Stimulated activated CD4-positive, alpha-beta T cell treated with anti-CD3 and anti-CD28 coated beads, Interleukin-12 subunit alpha, Interleukin-12 subunit beta, amount 100 ng/mL, for 4 hours (primary cell): ENCODE results near the gene LRRC26.
A peak's percentile ranks its signal among the peaks of the same experiment; 100 is the strongest.
"Not testable (repeated sequence)": the region's sequence is repeated elsewhere in the genome, so short reads cannot be mapped to it uniquely, and the experiment has no call there.

Source experiments
- DNase-seq: peaks from one replicate; pipeline ENCODE4 v3.0.0-alpha.2; 2020

LRRC26 gene

DNA sequence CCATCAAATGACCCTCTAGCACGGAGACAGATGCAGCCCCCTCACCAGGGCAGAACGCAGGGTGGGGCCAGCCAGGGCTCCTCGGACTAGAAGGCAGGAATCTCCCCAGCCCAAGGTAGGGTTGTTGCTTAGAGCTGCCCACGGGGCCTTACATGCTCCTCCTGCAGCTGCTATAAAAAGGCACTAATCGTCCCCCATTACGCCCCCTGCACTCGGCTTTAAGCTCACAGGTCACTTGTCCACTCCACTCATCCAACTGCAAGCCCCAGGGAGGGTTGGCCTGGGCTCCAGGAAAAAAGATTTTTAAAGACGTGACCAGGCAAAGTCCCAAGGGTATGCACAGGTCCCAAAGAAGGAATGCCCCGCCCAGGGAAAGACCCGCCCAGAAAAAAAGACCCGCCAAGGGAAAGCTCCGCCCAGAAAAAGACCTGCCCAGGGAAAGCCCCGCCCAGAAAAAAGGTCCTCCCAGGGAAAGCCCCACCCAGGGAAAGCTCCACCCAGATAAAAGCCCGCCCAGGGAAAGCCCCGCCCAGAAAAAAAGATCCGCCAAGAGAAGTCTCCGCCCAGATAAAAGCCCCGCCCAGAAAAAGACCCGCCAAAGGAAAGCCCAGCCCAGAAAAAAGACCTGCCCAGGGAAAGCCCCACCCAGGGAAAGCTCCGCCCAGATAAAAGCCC lies 19.8 kb downstream of the LRRC26 start:
- no peak for DNase-seq

DNA sequence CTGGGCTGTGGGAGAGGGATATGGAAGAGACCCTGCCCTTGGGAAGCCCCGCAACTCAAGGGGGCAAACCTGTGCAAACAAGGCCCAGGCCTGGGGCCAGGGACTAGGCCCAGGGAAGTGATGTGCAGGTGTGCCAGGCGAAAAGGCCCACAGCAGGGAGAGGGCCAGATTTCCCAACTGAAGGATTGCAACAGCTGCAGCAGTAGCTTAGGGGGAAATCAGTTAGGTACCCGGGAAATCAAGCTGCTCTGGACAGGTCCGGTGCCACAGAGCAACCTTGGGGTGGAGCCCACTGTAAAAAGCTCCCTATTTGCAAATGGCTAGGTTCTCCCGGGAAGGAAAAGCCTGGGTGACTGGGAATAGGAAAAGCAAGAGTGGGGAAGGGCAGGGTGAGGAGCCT lies 20.5 kb downstream of the LRRC26 start:
- DNase-seq, result no peak

DNA sequence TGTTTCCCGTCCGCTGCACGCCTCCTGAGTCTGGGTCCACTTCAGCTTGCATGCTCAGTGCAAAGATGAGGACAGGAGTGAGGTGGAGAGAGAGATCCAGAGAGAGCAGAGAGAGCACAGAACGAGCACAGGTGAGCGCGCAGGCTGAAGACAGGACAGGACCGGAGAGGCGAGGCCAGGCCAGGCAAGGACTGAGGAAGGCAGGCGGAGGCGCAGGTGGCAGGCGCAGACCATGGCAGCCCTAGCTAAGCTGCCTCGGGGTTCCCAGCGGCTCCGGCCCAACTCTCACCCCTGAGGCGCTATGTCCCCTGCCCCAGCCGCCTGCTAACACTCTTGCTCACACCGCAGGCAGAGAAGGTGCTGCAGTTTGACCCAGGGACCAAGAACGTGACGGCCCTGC lies 21.2 kb downstream of the LRRC26 start:
- DNase-seq, result no peak

GRCh38 chr9:137148242-137148641 lies 21.6 kb downstream of the LRRC26 start:
- no peak for DNase-seq

GRCh38 chr9:137147793-137148160 lies 22.1 kb downstream of the LRRC26 start:
- DNase-seq, result no peak

GRCh38 chr9:137147091-137147792 lies 22.6 kb downstream of the LRRC26 start:
- no peak for DNase-seq

- DNase-seq, result no peak
Observed at GRCh38 chr9:137146527-137146918, 23.3 kb downstream of the LRRC26 start.

DNA sequence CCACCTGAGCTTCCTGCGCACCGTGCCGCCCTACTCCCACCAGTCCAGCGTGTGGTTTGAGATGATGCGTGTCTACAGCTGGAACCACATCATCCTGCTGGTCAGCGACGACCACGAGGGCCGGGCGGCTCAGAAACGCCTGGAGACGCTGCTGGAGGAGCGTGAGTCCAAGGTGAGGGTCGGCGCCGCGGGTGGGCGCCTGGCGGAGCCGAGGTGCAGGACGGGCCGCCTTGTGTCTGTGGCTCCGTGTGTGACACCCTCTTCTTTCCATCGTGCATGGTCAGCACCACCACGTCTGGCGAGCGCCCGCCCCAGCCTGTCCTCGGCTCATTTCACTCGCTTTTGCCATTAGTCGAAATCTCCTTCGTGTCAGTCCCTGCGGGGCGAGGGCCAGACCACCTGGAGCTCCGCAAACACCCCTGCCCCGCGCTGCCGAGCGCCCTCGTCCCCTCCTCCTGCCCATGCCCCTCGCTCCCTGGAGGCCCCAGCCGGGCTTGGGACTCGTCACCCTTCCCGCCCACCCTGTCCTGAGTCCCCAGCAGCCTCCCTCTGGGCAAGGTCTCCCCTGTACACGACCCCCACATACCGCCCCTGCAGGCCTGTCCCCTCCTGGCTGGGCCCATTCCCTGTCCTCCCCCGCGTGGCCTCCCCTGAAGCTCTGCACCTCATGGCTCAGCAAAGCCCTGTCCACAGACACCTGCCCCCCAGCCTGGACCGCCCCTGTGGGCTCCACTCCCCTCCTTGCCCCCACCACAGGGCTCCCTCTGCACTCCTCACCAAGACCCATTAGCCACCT lies 23.9 kb downstream of the LRRC26 start:
- DNase-seq, result no peak

- DNase-seq, result no peak
Observed at GRCh38 chr9:137143459-137143858, 26.4 kb downstream of the LRRC26 start.

GRCh38 chr9:137141976-137142936 lies 27.6 kb downstream of the LRRC26 start:
- DNase-seq, result no peak

- no peak for DNase-seq
Observed at GRCh38 chr9:137141050-137141810, 28.6 kb downstream of the LRRC26 start.

DNA sequence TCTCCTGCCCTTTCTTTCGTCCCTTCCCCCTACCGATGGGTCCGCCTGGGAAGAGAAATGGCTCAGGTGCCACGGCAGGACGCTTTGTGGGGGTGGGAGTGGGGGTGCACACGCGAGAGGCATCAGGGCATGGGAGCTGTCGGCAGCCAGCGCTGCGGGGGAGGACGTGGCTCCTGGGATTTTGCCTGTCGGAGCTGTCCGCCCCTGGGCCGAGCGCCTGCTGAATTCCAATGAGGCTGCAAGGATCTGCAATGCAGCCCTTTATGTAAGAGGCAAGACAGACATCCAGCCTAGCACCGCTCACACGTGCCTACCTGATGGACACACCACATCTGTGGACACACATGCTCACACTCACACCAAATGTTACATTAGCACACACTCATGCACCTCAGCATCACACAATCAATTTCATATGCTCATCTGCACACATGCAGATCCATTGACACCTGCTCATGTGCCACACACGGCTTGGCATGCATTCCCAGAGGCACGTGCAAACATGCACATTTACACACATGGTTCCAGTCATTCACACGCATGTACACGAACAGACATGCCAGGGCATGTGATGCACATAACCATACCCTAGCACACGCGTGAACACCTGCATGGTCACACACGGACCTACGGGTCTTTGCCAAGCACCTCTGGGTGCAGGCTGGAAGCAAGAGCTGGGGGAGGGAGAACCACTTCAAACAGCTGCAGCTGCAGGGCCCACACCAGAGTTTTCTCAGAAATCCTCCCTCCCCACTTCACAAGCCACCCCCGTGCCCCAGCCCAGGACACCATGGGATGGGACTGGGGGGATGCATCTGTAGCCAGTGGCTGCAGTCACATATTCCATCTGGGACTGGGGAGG lies 29.5 kb downstream of the LRRC26 start:
- DNase-seq, result no peak

GRCh38 chr9:137139468-137140150 lies 30.2 kb downstream of the LRRC26 start:
- no peak for DNase-seq

GRCh38 chr9:137138722-137139467 lies 31.0 kb downstream of the LRRC26 start, which contains the start of gene GRIN1:
Gene GRIN1 (plus strand): TSS chr9:137139154. CDS start chr9:137139487, 333 bp downstream.
- DNase-seq, result peak; percentile 41

DNA sequence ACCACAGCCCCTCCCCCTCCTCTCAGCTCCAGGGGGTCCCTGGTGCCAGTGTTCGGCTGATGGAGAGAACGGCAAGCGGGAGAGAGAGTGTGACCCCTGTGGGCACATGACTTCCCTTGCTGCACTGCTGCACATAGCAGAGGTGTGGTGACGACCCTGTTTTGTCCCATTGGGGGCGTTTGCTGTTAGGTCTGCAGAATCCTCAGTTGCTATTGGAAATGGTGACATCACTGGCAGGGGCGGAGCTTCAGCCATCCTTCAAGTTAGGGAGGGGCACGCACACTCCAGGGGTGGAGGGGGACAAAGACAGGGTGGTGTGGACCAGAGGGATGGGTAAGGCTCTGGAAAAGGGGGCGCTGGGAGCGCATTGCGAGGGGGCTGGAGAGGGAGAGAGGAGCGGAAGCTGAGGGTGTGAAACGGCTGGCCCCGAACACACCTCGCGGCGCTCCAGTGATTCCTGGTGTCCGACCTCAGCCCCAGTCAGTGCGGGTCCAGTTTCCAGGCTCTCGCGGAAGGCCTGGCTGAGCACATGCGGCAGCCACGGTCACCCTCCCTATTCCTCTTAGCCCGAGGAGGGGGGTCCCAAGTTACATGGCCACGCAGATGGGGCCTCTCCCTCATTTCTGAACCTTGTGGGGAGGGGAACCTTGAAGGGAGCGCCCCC lies 31.7 kb downstream of the LRRC26 start:
- DNase-seq, result no peak

DNA sequence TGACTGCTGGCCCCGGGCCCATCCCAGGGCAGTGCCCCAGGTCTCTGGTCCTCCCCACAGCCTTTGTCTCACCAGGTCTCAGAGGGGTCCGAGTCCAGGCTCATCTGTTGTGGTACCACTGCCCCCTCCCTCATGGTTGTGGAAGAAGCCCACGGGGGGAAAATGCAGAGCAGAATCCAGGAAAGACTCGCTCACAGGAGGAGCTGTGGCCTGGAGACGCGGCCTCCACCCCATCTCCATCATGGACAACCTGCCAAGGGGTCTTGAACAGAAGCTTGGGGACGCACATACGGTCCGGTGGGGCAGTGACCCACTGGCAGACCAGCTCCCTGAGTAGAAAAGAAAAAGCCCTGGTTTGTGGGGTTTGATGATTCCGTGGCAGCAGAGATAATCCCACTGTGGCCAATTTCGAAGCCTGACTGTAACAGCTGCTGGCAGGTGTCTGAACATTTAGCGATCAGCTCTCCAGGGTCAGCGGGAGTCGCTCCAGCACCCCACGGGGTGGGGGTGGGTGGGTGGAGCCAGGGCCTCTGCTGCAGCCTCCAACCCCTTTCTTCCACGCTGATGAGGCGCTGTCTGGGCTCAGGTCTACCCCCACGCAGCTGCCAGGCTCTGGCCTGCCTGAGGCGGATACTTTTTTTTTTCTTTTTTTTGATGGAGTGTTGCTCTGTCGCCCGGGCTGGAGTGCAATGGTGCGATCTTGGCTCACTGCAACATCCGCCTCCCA lies 32.8 kb downstream of the LRRC26 start:
- no peak for DNase-seq

GRCh38 chr9:137136261-137136880 lies 33.5 kb downstream of the LRRC26 start:
- no peak for DNase-seq

DNA sequence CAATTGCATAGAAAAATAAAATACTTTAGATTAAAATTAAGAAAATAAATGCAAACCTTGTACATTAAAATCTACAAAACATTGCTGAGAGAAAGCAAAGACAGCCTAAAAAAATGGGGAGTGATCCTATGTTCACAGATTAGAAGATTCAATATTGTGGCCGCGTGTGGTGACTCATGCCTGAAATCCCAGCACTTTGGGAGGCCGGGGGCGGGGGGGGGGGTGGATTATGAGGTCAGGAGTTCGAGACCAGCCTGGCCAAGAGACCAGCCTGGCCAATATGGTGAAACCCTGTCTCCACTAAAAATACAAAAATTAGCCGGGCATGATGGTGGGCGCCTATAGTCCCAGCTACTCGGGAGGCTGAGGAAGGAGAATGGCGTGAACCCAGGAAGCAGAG lies 34.7 kb downstream of the LRRC26 start:
- not testable (repeated sequence) for DNase-seq
